Adrenal gland (tissue), 12 donors: Measurements from ENCODE around the gene AP2A1. TPM values are rescaled to one million over a fixed set of nuclear protein-coding genes. Genes with fewer than 3 reads are reported as not detected.

ENCODE experiments used
- DNase-seq, 7 donors: peaks; one replicate each; pipeline ENCODE4 v3.0.0-alpha.2; 2019 to 2020
- H3K27ac ChIP-seq, 5 donors: fragments of 200-600 bp; sonication (generic) in 4 of 5; 1 replicate in 3 of 5; 2 replicates in 2 of 5; pipeline versions ENCODE4 v1.5.1 to v1.8.0; 2016 to 2020; ENCODE audit warnings: mild to moderate bottlenecking in 1 of 5
- H3K27me3 ChIP-seq: fragments of 200-600 bp; 2 replicates; pipeline ENCODE4 v1.8.0; 2021
- H3K36me3 ChIP-seq, 2 donors: fragments of 200-600 bp; replicated peaks in 1 of 2; 1 replicate in 1 of 2; 2 replicates in 1 of 2; pipeline versions ENCODE4 v1.5.1 to v1.8.0; 2018 to 2022
- H3K4me1 ChIP-seq, 2 donors: fragments of 200-600 bp; replicated peaks in 1 of 2; 1 replicate in 1 of 2; 2 replicates in 1 of 2; pipeline versions ENCODE4 v1.5.1 to v1.8.0; 2018 to 2021
- H3K4me3 ChIP-seq, 4 donors: fragments of 200-600 bp; sonication (generic) in 3 of 4; one replicate each; pipeline ENCODE4 v1.5.1; 2016 to 2018
- H3K9me3 ChIP-seq, 3 donors: fragments of 200-600 bp; sonication (generic) in 1 of 3; replicated peaks in 1 of 3; 1 replicate in 2 of 3; 2 replicates in 1 of 3; pipeline versions ENCODE4 v1.5.1 to v1.8.0; 2016 to 2021
- CTCF ChIP-seq, 6 experiments: fragments of 450-650 bp in 4 of 6; fragments of 200-600 bp in 2 of 6; sonication (generic) in 1 of 6; IDR thresholded peaks; 1 replicate in 5 of 6; 2 replicates in 1 of 6; pipeline versions ENCODE4 v1.5.1 to v1.8.0; 2016 to 2021; ENCODE audit warnings: antibody characterized with exemption in 6 of 6, mild to moderate bottlenecking in 2 of 6, moderate library complexity in 1 of 6
- POLR2A ChIP-seq, 2 donors: fragments of 450-650 bp; IDR thresholded peaks; one replicate each; pipeline ENCODE4 v1.6.1; 2017; ENCODE audit warnings: antibody characterized with exemption in 2 of 2, mild to moderate bottlenecking in 2 of 2, moderate library complexity in 1 of 2
- WGBS, 4 donors: extraction: QIAGEN DNeasy Blood & Tissue Kit in 2 of 4; methylation state at CpG; one replicate each; pipeline versions ENCODE4 v1.1.5 to v1.1.7; 2013 to 2017; 5-methylcytosine and 5-hydroxymethylcytosine counted together
- intact Hi-C, 2 donors: fragments of 100-400 bp; cut with DNase I; formaldehyde crosslinking; loops; one replicate each; pipeline versions ENCODE4 v1.14.1 to v1.15.0; 2022 to 2023
- polyA plus RNA-seq, 3 donors: library from polyadenylated mRNA; stranded (reverse); fragments of 200-250 nt in 2 of 3; fragments of 350-450 nt in 1 of 3; fragmentation: Illumina TruSeq in 1 of 3; extraction: RNeasy Lipid Tissue Mini Kit (QIAGEN cat#74804) in 1 of 3; gene quantifications; one replicate each; pipeline ENCODE4 v1.2.3, GENCODE V29; 2013 to 2014
- total RNA-seq, 9 donors: library from RNA; depleted of rRNA in 4 of 9; stranded (reverse); fragments of >200 nt in 4 of 9; fragments of 120-200 nt in 1 of 9; fragmentation: NEBNext Ultra II Directional in 1 of 9; extraction: Animal tissue kit (Norgen Biotek cat#: 25700) in 1 of 9; gene quantifications; one replicate each; pipeline versions ENCODE4 v1.1.0 to v1.2.4, GENCODE V29; 2013 to 2023
- donor health status: healthy with polysubstance abuse.
- donor health status: Bipolar disorder and iron deficiency.
- donor health status: DM: yes; HTN: yes; CAD: no.
- donor health status: DM: no; HTN: no; CAD: no.
- donor health status: DM: no; HTN: no; CAD: no.
- donor health status: DM: yes; HTN: yes; CAD: no.

Gene AP2A1
- total and polyA plus RNA-seq, 12 donors: 59.8 to 455 (median 239) TPM

DNA sequence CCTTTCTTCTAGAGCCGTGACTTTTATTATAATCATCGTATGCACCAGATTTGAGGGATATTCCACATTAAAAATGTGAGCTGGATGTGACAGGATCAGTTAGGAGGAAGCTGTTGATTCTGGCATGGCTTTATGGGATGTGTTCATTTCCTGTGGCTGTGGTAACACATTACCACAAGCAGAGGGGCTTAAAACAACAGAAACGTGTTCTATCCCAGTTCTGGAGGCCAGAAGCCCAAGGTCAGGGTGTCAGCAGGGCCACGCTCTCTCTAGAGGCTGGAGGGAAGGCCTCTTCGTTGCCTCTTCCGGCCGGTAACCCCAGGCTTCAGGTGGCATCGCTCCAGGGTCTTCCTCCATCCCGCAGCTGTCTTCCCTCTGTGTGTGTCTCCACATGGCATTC lies 65.8 kb downstream of the AP2A1 start:
- Histone ChIP-seq H3K4me1 (no peaks in the 10 kb centered on the region), H3K9me3 (no peaks in the 10 kb centered on the region), H3K4me3 (no peak overlapping the region), H3K27ac (peak overlapping the region in 2 of 5 donors; percentile 41 to 55), H3K27me3 (no peaks in the 10 kb centered on the region), H3K36me3 (peaks cover 0 to 95% of the 10 kb centered on the region in 2 donors)
- no peak for TF ChIP-seq POLR2A (IDR thresholded peaks at IDR 0.05)
- TF ChIP-seq CTCF (IDR thresholded peaks at IDR 0.05): no peak
- intact Hi-C loops: no loop called here
- WGBS, 4 donors: 38 to 51% (median 40%) methylated on average over 9 of the region's 9 CpGs
- DNase-seq: no peak

GRCh38 chr19:49833599-49833998 lies 66.8 kb downstream of the AP2A1 start:
- 85 to 100% (median 90%) methylated on average over 1 to 7 of the region's 7 CpGs for WGBS, 4 donors
- Histone ChIP-seq H3K36me3 (peaks cover 0 to 99% of the 10 kb centered on the region in 2 donors), H3K4me3 (no peak overlapping the region), H3K4me1 (no peaks in the 10 kb centered on the region), H3K27ac (no peak overlapping the region), H3K27me3 (no peaks in the 10 kb centered on the region), H3K9me3 (no peaks in the 10 kb centered on the region)
- intact Hi-C loops: no loop called here
- TF ChIP-seq CTCF (IDR thresholded peaks at IDR 0.05): no peak
- no peak for TF ChIP-seq POLR2A (IDR thresholded peaks at IDR 0.05)
- no peak for DNase-seq

DNA sequence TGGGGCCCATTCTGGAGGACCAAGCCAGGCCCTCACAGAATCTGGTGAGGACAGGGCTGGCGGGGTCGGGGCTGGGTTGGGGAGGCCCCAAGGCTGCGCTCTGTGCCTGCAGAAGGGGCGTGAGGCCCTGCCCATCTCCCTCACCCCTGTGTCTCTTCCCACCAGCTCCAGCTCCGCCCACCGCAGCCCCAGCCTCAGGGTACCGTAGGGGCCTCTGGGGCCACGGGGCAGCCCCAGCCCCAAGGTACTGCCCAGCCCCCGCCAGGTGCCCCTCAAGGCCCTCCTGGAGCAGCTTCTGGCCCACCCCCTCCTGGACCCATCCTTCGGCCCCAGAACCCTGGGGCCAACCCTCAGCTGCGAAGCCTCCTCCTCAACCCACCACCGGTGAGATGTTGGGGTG lies 68.8 kb downstream of the AP2A1 start:
- Histone ChIP-seq H3K27ac (peak overlapping the region in 1 of 5 donors; percentile 17), H3K27me3 (no peaks in the 10 kb centered on the region), H3K9me3 (no peaks in the 10 kb centered on the region), H3K4me1 (no peaks in the 10 kb centered on the region), H3K4me3 (no peak overlapping the region), H3K36me3 (peaks cover 0 to 91% of the 10 kb centered on the region in 2 donors)
- DNase-seq: no peak
- intact Hi-C loops: no loop called here
- TF ChIP-seq CTCF (IDR thresholded peaks at IDR 0.05) (no peak), POLR2A (IDR thresholded peaks at IDR 0.05) (no peak)
- WGBS, 4 donors: 93 to 97% (median 93%) methylated on average over 9 to 12 of the region's 12 CpGs; no CpG with 5 or more reads in 1 of the 4 donors

DNA sequence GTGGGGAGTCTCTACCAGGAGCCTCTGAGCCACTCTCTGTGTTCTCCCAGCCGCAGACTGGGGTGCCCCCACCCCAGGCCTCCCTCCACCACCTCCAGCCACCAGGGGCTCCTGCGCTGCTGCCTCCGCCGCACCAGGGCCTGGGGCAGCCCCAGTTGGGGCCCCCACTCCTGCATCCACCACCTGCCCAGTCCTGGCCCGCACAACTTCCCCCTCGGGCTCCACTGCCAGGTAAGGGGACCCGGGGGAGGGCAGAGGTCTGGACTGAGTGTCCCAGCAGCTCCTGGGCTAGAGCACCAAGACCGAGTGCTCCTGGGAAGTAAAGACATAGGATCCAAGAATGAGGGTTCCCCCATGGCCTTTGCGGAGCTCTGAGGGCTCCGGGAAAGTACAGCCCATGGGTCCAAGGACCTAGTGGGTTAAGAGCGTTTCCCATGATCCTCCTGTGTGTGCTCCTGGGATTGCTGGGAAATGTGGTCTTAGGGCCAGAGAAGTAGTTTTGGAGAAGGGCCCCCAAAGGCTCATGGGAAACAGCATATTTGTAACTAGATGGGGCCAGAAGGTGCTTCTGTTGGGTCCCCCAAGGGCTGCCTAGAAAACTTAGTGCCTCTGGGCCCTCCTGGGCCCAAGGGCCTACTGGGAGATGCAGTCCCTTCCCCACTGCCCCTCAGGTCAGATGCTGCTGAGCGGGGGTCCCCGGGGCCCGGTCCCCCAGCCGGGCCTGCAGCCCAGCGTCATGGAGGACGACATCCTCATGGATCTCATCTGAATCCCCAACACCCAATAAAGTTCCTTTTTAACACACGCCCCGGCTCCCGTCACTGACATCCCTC lies 69.6 kb downstream of the AP2A1 start:
- 86 to 94% (median 92%) methylated on average over 1 to 20 of the region's 20 CpGs for WGBS, 4 donors
- Histone ChIP-seq H3K27ac (peak overlapping the region in 1 of 5 donors; percentile 17), H3K36me3 (peaks cover 0 to 83% of the 10 kb centered on the region in 2 donors), H3K4me1 (no peaks in the 10 kb centered on the region), H3K4me3 (no peak overlapping the region), H3K27me3 (no peaks in the 10 kb centered on the region), H3K9me3 (no peaks in the 10 kb centered on the region)
- intact Hi-C loops: no loop called here
- DNase-seq: no peak
- TF ChIP-seq CTCF (IDR thresholded peaks at IDR 0.05): no peak
- TF ChIP-seq POLR2A (IDR thresholded peaks at IDR 0.05): no peak
